Anterior cingulate cortex (tissue), 58 donors: ENCODE data around the gene CIBAR2.

ENCODE experiments used
- DNase-seq, 58 donors: peaks; one replicate each; lab custom pipeline; 2025; lab: John Stamatoyannopoulos, UW

The CIBAR2 gene

GRCh38 chr16:85112364-85112763 lies at the start of gene CIBAR2:
CIBAR2 (minus strand) TSS chr16:85112472; CDS start chr16:85112352, 120 bp downstream.
- DNase-seq: no peak

DNA sequence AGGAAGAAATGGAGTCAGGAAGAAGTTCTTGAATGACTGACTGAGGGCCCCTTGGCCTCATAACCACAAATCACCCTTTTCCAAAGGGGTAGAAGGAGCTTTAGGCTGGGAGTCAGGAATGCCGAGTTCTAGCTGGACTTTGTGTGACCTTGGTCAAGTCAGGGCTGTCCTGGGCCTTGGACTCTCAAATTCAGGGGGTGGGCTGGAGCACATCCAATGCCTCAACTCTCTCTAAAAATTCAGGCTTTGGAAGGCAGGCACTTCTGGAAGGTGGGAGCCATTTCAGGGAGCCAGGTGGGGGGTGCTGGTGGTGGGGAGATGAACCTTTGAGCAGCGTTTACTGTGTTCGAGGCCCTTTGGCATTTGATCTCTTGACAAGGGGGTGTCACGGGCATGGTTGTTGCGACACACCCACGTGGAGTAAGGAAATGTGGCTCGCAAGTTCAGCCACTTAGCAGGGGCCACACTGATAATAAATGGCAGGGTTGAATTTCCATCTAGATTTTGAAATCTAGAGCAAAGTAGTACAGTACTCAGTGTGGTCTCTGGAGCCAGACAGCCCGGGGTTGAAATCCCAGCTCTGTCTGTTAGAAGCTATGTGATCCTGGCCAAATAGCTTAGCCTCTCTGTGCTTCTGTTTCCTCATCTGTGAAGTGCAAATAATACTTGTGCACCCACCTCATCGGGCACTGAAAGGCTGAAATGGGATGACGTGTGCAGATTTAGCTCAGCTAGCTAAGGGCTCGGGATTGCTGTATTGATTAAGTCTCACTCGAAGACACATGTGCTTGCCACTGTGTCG lies 47.1 kb upstream of the CIBAR2 start:
- no peak for DNase-seq

DNA sequence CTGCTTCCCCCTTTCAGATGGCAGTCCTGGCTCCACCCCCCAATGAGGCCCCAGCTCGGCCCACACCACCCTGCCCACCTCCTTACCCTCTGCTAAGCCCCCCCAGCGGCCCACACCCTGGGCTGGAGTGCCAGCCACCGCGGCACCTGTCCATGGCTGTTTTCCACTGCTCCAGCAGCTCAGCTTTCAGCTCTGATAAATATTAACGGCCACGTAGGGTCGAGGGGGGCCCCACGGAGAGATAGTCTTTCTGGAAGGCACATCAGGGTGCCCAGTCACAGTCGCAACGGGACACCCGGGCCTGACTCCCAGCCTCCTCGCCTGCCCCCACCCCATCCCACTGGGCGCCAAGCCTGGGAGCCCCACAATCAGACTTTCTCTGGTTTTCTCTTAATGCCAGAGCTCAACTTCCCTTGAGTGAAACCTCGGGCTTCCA lies 46.5 kb upstream of the CIBAR2 start:
- DNase-seq: no peak

DNA sequence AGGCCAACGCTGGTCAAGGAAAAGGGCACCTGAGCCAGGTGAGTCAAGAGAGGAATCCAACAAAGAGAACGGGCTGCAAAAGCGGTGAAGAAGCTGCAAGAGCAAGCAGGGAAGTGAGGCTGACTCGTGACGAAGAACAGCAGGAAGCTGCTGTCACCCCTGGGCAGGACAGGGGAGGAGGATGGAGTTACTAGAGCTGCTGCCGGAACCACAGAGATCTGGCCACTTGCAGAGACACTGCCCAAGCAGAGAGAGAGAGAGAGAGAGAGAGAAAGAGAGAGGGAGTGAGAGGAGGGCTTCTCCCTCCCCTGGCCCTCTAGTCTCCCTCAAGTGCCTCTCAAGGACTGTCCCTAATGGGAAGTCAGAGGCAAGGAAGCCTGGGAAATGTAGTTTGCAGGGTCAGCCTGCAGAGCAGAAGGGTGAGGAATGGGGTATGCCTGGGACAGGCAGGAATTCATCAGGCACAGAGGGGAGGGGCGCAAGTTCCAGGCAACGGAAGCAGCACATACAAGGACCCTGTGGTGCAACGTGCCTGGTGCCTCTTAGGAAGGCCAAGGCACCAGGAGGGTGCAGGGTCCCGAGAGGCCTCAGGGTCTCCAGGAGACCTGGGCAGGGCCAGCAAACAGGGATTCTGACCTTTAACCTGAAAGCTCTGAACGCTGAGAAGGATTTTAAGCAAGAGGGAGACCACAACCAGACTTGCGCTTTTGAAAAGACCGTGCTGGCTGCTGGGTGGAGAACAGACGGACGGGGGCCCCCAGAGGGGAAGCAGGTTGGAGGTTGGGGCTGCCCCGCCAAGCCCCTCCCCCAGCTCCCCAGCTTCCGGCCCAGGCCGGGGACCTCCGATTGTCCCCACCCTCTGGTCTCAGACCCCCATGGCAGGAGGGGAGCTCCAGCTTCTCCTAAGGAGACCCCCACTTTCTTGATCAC lies 45.8 kb upstream of the CIBAR2 start:
- DNase-seq: no peak

GRCh38 chr16:85157372-85157771 lies 45.1 kb upstream of the CIBAR2 start:
- DNase-seq: no peak

DNA sequence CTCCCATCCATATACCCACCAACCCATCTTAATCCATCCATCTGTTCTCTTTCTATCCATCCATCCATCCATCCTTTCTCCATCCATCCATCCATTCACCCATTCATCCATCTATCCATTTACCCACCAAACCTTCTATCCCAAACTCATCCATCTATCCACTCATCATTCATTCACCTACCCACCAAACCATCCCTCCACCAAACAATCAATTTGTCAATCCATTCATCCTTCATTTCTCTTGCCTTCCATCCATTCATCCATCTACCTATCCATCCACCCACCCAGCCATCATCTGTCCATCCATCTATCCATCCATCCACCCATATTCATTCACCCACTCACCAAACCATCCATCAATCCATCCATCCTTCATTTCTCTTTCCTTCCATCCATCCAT lies 44.6 kb upstream of the CIBAR2 start:
- no peak for DNase-seq

GRCh38 chr16:85156440-85156839 lies 44.2 kb upstream of the CIBAR2 start:
- DNase-seq: no peak

DNA sequence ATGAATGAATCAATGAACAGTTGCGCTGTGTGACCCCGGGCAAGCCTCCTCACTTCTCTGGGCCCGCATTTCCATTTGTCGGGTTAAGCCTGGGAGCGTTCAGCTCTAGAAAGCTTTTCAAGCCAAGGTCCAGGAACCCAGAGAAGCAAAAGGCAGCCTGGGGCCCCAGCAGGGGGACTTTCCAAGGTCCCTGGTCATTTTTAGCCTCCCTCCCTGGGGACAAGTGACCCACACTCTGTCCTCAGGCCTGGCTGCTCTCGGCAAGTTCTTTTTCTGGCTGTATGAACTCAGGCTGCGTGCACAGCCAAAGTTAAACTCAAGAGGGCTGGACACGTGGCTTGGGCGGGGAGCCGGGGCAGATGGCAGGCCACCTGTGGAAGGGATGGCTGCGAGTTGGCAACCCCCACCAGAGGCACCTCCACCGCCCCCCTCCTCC lies 41.4 kb upstream of the CIBAR2 start:
- no peak for DNase-seq

DNA sequence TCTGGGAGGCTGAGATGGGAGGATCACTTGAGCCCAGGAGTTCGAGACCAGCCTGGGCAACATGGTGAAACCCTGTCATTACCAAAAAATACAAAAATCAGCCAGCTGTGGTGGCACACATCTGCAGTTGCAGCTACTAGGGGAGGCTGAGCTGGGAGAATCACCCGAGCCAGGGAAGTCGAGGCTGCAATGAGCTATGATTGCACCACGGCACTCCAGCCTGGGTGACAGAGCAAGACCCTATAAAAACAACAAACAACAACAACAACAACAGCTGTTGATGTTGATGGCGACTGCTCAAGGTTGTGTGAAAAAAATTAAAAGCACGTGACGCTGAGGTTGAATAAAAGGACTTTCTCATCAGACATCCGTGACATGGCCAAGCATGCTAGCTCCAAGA lies 40.8 kb upstream of the CIBAR2 start:
- DNase-seq: no peak

DNA sequence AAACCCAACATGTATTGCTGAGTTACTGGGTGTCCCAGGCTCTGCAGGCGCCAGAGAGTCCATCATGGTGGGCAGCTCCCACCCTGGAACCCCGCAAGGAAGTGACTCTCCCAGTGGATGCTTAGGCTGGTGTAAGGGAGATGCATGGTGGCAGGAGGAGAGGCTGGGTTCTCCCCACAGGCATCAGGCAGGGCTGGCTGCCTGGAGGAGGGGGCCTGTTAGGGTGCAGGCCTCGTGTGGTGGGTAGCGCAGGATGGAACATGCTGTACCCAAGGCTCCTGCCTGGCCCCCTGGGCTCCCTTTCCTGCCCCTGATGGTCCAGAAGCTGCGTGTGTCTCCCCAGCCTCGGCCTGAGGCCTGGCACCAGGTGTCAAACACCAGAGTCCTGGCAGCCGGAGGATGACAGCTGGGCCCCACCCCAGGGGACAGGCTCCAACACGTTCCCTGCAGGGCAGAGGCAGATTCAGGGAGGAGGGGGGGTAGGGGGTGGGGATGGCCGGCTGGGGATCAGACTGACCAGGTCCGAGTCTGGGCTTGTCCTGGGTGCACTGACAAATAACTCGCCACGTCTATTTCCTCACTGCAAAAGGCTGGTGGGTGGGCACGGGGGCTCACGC lies 40.2 kb upstream of the CIBAR2 start:
- DNase-seq: no peak

DNA sequence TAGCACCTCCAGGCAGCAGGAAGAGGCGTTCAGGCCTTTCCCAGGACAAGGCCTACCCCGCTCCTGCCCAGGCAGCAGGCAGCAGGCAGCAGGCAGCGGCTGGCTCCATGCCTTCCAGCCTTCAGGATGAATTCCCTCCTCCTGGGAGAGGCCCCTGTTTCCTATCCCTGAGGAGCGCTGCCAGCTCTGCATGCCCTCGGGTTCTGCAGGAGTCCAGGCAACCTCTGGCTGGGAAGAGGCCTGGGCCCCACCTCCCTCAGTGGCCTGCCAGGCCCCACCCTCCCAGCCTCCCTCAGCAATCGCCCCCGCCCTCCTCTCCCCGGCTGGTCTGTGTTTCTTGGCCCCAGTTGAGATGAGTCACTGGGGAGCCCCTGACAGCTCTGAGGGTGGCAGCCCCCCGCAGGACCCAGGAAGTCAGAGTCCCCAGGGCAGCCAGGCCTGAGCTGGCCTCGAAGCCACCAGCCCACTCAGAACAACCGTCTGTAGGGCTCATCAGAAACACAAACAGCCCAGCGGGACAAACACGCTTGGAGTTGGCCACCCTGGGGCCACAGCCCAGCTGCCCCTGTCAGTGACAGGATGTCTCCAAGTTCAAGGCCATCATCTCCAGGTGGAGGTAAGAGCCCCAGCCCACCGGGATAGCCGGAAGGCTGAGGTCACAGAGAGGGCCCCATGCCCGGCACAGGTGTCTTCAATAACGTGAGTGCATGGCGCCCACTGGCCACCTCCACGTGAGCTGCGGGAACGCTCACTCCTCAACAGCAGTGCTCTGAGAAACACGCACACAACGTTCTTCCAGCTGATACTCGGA lies 39.5 kb upstream of the CIBAR2 start:
- DNase-seq: peak in 47 of 58 donors; percentile 13 to 83 (median 51)

DNA sequence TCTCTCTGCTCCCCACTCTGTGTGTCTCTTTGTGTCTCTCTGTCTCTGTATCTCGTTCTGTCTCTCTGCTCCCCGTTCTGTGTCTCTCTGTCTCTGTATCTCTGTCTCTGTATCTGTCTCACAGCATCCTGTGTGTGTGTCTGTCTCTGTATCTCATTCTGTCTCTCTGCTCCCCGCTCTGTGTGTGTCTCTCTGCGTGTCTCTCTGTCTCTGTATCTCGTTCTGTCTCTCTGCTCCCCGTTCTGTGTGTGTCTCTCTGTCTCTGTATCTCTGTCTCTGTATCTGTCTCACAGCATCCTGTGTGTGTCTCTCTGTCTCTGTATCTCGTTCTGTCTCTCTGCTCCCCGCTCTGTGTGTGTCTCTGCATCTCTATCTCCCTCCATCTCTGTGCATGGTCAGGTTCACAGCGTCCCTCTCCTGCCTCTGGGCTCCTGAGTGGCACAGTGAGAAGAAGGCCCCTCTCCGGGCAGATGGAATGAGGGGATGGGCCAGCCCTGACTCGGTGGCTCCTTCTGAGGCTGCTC lies 38.9 kb upstream of the CIBAR2 start:
- DNase-seq: no peak

- DNase-seq: no peak
Observed at GRCh38 chr16:85150331-85150940, 38.2 kb upstream of the CIBAR2 start.

GRCh38 chr16:85149776-85150175 lies 37.5 kb upstream of the CIBAR2 start:
- peak in 49 of 58 donors; percentile 16 to 90 (median 67) for DNase-seq

DNA sequence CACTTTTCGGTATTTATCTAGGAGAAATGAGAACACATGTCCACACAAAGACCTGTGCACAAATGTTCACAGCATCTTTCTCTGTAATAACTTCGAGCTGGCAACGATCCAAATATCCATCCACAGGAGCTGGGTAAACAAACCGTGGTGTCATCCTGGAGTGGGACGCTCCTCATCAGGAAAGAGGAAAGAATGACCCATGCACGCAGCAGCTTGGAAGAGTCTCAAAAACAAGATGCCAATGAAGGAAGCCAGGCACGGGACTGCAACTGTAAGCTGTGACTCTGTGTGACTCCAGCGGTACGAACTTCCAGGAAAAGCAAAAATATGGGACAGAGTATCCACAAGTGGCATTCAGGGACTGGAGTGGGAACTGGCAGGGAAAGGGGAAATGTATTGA lies 36.7 kb upstream of the CIBAR2 start:
- no peak for DNase-seq

GRCh38 chr16:85146922-85147651 lies 34.8 kb upstream of the CIBAR2 start:
- DNase-seq: no peak

DNA sequence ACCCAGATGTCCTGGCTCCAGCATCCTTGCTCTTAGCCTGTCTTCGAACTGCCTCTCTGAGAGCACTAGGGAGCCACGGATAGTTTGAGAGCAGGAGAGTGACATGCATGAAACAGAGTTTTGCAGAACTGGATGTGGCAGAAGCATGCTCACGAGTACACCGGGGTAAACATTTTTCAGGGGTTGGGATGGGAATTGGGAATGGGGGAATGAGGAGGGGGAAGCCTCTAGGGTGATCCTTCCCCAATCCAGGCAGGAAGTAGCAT lies 34.2 kb upstream of the CIBAR2 start:
- no peak for DNase-seq

DNA sequence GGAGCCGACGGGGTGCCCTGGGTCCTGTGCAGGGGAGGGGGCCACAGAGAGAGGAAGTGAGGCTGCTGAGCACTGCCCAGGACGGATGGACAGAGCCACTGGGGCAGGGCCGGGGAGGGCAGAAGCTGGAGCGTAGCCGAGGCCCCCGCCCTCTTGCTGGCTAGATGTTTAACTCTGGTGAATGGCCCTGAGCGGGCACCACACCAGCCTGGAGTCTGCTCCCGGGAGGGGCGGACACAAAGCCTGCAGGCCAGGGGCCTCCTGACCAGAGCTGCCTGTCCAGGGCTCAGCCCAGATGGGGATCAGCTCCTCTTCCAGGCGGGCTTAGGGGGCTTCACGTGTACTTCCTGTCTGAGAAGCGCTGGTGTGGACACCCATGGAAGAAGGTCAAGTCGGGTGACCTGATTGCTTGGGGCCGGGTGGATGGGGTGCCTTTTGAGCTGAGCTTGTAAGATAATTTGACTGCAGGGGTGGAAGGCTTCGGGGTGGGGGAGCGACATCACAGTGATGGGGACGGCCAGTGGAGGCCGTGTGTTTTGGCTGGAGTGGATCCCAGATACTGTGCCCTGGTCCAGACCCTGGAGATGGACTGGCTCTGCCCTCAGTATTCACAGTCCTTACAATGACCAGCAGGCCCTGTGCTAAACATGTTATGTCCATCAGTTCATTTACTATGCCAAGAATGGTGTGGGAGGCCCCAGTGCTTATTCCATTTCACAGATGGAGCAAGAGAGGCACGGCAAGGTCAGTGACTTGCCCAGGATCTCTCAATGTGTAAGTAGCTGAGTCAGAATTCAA lies 33.7 kb upstream of the CIBAR2 start:
- peak in 10 of 58 donors; percentile 7 to 36 (median 31) for DNase-seq
